IMR-90 (cell line): ENCODE measurements around the gene PPP3CB. TPM values are rescaled to one million over a fixed set of nuclear protein-coding genes. Genes with fewer than 3 reads are reported as not detected.

Source experiments
- ATAC-seq: fragments of 200-7000 bp; cut with Tn5 transposase; 2 replicates; pipeline ENCODE4 v1.9.1; 2020; ENCODE audit warnings: low read depth, mild to moderate bottlenecking, moderate library complexity
- BruUV-seq: library from RNA; stranded (reverse); fragments of 400-500 nt; replicated peaks from 2 replicates; lab custom pipeline; 2021; lab: Mats Ljungman, UMichigan
- CTCF ChIA-PET: fragments of 300-600 bp; formaldehyde crosslinking; extraction: SDS; loops from one replicate; lab custom pipeline; 2021; ENCODE audit warnings: antibody characterized with exemption; lab: Yijun Ruan, JAX
- POLR2A ChIA-PET: fragments of 300-600 bp; sonication (Branson Sonifier 250); formaldehyde crosslinking; loops from one replicate; lab custom pipeline; 2022; ENCODE audit warnings: antibody characterized with exemption; ENCODE audit not compliant: unreplicated experiment; lab: Charles Lee
- DNase-seq: peaks from one replicate; pipeline ENCODE4 v3.0.0; 2013
- H2AFZ ChIP-seq: replicated peaks from 2 replicates; pipeline ENCODE3; 2013; ENCODE audit warnings: low read length, mild to moderate bottlenecking; ENCODE audit not compliant: poor library complexity
- H2AK5ac ChIP-seq: 2 replicates; pipeline ENCODE4 v1.6.1; 2013; ENCODE audit warnings: low read depth, low read length, inconsistent platforms
- H2AK9ac ChIP-seq: replicated peaks from 2 replicates; pipeline ENCODE3; 2013; ENCODE audit warnings: mild to moderate bottlenecking, low read depth, low read length, moderate library complexity; ENCODE audit not compliant: poor library complexity
- H2BK120ac ChIP-seq: 2 replicates; pipeline ENCODE4 v1.6.1; 2013; ENCODE audit warnings: low read depth, low read length, inconsistent platforms
- H2BK15ac ChIP-seq: 3 replicates; pipeline ENCODE4 v1.6.1; 2013; ENCODE audit warnings: low read depth, low read length, inconsistent platforms
- H2BK20ac ChIP-seq: 2 replicates; pipeline ENCODE4 v1.6.1; 2013; ENCODE audit warnings: low read depth, mild to moderate bottlenecking, inconsistent platforms, low read length, moderate library complexity
- H2BK5ac ChIP-seq: 2 replicates; pipeline ENCODE4 v1.6.1; 2013; ENCODE audit warnings: mild to moderate bottlenecking, low read depth, low read length, inconsistent platforms; ENCODE audit not compliant: poor library complexity, severe bottlenecking
- H3K14ac ChIP-seq: replicated peaks from 2 replicates; pipeline ENCODE4 v1.6.1; 2013; ENCODE audit warnings: low read depth, low read length, inconsistent platforms
- H3K18ac ChIP-seq: 2 replicates; pipeline ENCODE4 v1.6.1; 2013; ENCODE audit warnings: low read depth, low read length, control low read depth
- H3K23ac ChIP-seq: 2 replicates; pipeline ENCODE4 v1.6.1; 2013; ENCODE audit warnings: low read depth, low read length, inconsistent platforms
- H3K27ac ChIP-seq: 2 replicates; pipeline ENCODE4 v1.5.1; 2013; ENCODE audit warnings: mild to moderate bottlenecking, control low read depth, low read length; ENCODE audit not compliant: insufficient read depth
- H3K27me3 ChIP-seq: 2 replicates; pipeline ENCODE4 v1.6.1; 2013; ENCODE audit warnings: low read length; ENCODE audit not compliant: control insufficient read depth, insufficient read depth
- H3K36me3 ChIP-seq: 2 replicates; pipeline ENCODE4 v1.6.1; 2013; ENCODE audit warnings: low read length, mixed read lengths; ENCODE audit not compliant: control insufficient read depth, insufficient read depth
- H3K4ac ChIP-seq: 2 replicates; pipeline ENCODE4 v1.6.1; 2013; ENCODE audit warnings: low read depth, low read length, inconsistent platforms
- H3K4me1 ChIP-seq: 2 replicates; pipeline ENCODE4 v1.6.1; 2013; ENCODE audit warnings: low read length, mixed read lengths; ENCODE audit not compliant: control insufficient read depth, insufficient read depth
- H3K4me2 ChIP-seq: 2 replicates; pipeline ENCODE4 v1.6.1; 2013; ENCODE audit warnings: low read depth, mild to moderate bottlenecking, control low read depth, low read length, moderate library complexity
- H3K4me3 ChIP-seq: 2 replicates; pipeline ENCODE4 v1.5.1; 2013; ENCODE audit warnings: low read depth, mild to moderate bottlenecking, control low read depth, low read length, moderate library complexity; ENCODE audit not compliant: insufficient read depth
- H3K56ac ChIP-seq: 2 replicates; pipeline ENCODE4 v1.6.1; 2013; ENCODE audit warnings: low read length, inconsistent platforms; ENCODE audit not compliant: insufficient read depth; ENCODE audit errors: extremely low read depth
- H3K79me1 ChIP-seq, 2 experiments: 2 replicates each; pipeline ENCODE4 v1.6.1; 2013; ENCODE audit warnings: low read length in 2 of 2, inconsistent platforms in 1 of 2, low read depth in 1 of 2
- H3K9ac ChIP-seq: 2 replicates; pipeline ENCODE4 v1.6.1; 2013; ENCODE audit warnings: low read depth, low read length, control low read depth
- H3K9me1 ChIP-seq: 2 replicates; pipeline ENCODE4 v1.6.1; 2013; ENCODE audit warnings: low read length, inconsistent platforms; ENCODE audit not compliant: insufficient read depth
- H3K9me3 ChIP-seq: 2 replicates; pipeline ENCODE4 v1.6.1; 2013; ENCODE audit warnings: low read length; ENCODE audit not compliant: control insufficient read depth, insufficient read depth
- H4K20me1 ChIP-seq: 2 replicates; pipeline ENCODE4 v1.6.1; 2013; ENCODE audit warnings: low read length, inconsistent platforms; ENCODE audit not compliant: insufficient read depth
- H4K5ac ChIP-seq: 2 replicates; pipeline ENCODE4 v1.6.1; 2013; ENCODE audit warnings: mild to moderate bottlenecking, low read depth, low read length, control low read depth
- H4K8ac ChIP-seq, 2 experiments: 2 replicates each; pipeline ENCODE4 v1.6.1; 2013; ENCODE audit warnings: low read depth in 2 of 2, low read length in 2 of 2, control low read depth in 1 of 2, inconsistent platforms in 1 of 2
- H4K91ac ChIP-seq: 2 replicates; pipeline ENCODE4 v1.6.1; 2013; ENCODE audit warnings: low read depth, low read length, inconsistent platforms; ENCODE audit not compliant: insufficient read depth
- FOS ChIP-seq: fragments of 150-350 bp; IDR thresholded peaks from 2 replicates; pipeline ENCODE4 v1.6.1; 2016; ENCODE audit warnings: low read depth, low read length
- MAFK ChIP-seq: IDR thresholded peaks from 2 replicates; pipeline ENCODE4 v1.6.1; 2012; ENCODE audit warnings: low read depth, low read length, improper control_type of control experiment
- MAZ ChIP-seq: IDR thresholded peaks from 2 replicates; pipeline ENCODE4 v1.6.1; 2012; ENCODE audit warnings: low read depth, mild to moderate bottlenecking, low read length, improper control_type of control experiment, moderate library complexity, borderline replicate concordance
- MXI1 ChIP-seq: IDR thresholded peaks from 2 replicates; pipeline ENCODE4 v1.6.1; 2012; ENCODE audit warnings: low read depth, mild to moderate bottlenecking, low read length, moderate library complexity, borderline replicate concordance
- NFE2L2 ChIP-seq: fragments of 150-350 bp; IDR thresholded peaks from 2 replicates; pipeline ENCODE4 v1.6.1; 2016; ENCODE audit warnings: low read depth, mild to moderate bottlenecking, low read length
- POLR2A ChIP-seq: IDR thresholded peaks from 2 replicates; pipeline ENCODE4 v1.6.1; 2012; ENCODE audit warnings: mild to moderate bottlenecking, low read depth, low read length
- RAD21 ChIP-seq: IDR thresholded peaks from 2 replicates; pipeline ENCODE4 v1.6.1; 2012; ENCODE audit warnings: low read length, improper control_type of control experiment
- RCOR1 ChIP-seq: IDR thresholded peaks from 2 replicates; pipeline ENCODE4 v1.6.1; 2012; ENCODE audit warnings: mild to moderate bottlenecking, low read length, improper control_type of control experiment; ENCODE audit not compliant: insufficient replicate concordance
- RFX5 ChIP-seq: IDR thresholded peaks from 2 replicates; pipeline ENCODE4 v1.8.0; 2012; ENCODE audit warnings: low read depth, mild to moderate bottlenecking, low read length, moderate library complexity
- SMC3 ChIP-seq: fragments of 150-350 bp; IDR thresholded peaks from 2 replicates; pipeline ENCODE4 v1.6.1; 2016; ENCODE audit warnings: low read depth, mild to moderate bottlenecking, antibody characterized with exemption, low read length, moderate library complexity
- WGBS, 2 experiments: methylation state at CpG; one replicate each; pipeline versions ENCODE4 v1.1.5 to v1.1.7; 2013; ENCODE audit warnings: missing lambda C conversion rate in 2 of 2; ENCODE audit not compliant: insufficient read length in 1 of 2; ENCODE audit errors: extremely low coverage in 2 of 2; 5-methylcytosine and 5-hydroxymethylcytosine counted together
- dilution Hi-C: fragments of 300-500 bp; cut with HindIII; formaldehyde crosslinking; loops from one replicate; pipeline ENCODE4 v1.14.3; 2018; ENCODE audit warnings: low sequenced_read_pairs; ENCODE audit not compliant: unreplicated experiment
- in situ Hi-C: fragments of 300-500 bp; cut with MboI; formaldehyde crosslinking; loops from 3 replicates; pipeline ENCODE4 v1.14.3; 2019; ENCODE audit warnings: low sequenced_read_pairs, inconsistent platforms, mixed read lengths
- intact Hi-C: fragments of 100-400 bp; cut with micrococcal nuclease; formaldehyde crosslinking; loops from 2 replicates; pipeline ENCODE4 v1.10.0; 2022
- polyA plus RNA-seq, 3 experiments: library from polyadenylated mRNA; depleted of rRNA; stranded (reverse); fragments of >200 nt; gene quantifications; 2 replicates each; pipeline ENCODE4 v1.2.3, GENCODE V29; 2012; ENCODE audit warnings: low replicate concordance in 1 of 3
- total RNA-seq: library from RNA; depleted of rRNA; stranded (reverse); fragments of >200 nt; gene quantifications from 2 replicates; pipeline ENCODE4 v1.2.3, GENCODE V29; 2012
- TF ChIP-seq, protein P1 (sequence below): fragments of 150-350 bp; IDR thresholded peaks from 2 replicates; pipeline ENCODE4 v1.6.1; 2016; ENCODE audit warnings: low read depth, mild to moderate bottlenecking, low read length, moderate library complexity, borderline replicate concordance

The PPP3CB gene
- total and polyA plus RNA-seq, 2 of the 4 experiments (the other 2 are of a cell fraction) = 22.9 to 36.4 TPM

GRCh38 chr10:73439605-73440312 lies 56.1 kb downstream of the PPP3CB start:
- Histone ChIP-seq H3K4me3 (no peak overlapping the region), H4K5ac (no peak overlapping the region), H3K79me1 (peaks cover 11 to 20% of the 10 kb centered on the region in 2 experiments; a peak in 3 of 4 replicates), H3K23ac (no peak overlapping the region), H3K18ac (no peak overlapping the region), H3K9me3 (no peaks in the 10 kb centered on the region), H3K4me1 (no peaks in the 10 kb centered on the region), H4K8ac (no peak overlapping the region; a peak in 1 of 4 replicates), H2BK120ac (no peak overlapping the region), H3K27me3 (no peaks in the 10 kb centered on the region), H2BK5ac (peak overlapping the region; percentile 61), H3K36me3 (peaks cover 15% of the 10 kb centered on the region), H2BK15ac (no peak overlapping the region), H4K91ac (no peak overlapping the region), H3K14ac (no peak overlapping the region; the same call in 1 of the 2 replicates), H2AFZ (no peak overlapping the region), H3K9me1 (peaks cover 11% of the 10 kb centered on the region), H3K27ac (no peak overlapping the region), H3K56ac (no peak overlapping the region), H3K4me2 (no peak overlapping the region), H2AK5ac (0 out of 2 replicates have a peak overlapping the region, but pooled peaks have one; percentile 3), H2BK20ac (no peak overlapping the region), H3K4ac (no peak overlapping the region), H2AK9ac (no peak overlapping the region), H4K20me1 (no peaks in the 10 kb centered on the region), H3K9ac (no peak overlapping the region)
- no peak for TF ChIP-seq RCOR1
- TF ChIP-seq FOS = no peak
- TF ChIP-seq SMC3 = no peak
- TF ChIP-seq NFE2L2 = no peak
- TF ChIP-seq, protein P1, sequence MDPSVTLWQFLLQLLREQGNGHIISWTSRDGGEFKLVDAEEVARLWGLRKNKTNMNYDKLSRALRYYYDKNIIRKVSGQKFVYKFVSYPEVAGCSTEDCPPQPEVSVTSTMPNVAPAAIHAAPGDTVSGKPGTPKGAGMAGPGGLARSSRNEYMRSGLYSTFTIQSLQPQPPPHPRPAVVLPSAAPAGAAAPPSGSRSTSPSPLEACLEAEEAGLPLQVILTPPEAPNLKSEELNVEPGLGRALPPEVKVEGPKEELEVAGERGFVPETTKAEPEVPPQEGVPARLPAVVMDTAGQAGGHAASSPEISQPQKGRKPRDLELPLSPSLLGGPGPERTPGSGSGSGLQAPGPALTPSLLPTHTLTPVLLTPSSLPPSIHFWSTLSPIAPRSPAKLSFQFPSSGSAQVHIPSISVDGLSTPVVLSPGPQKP = no peak
- TF ChIP-seq MAZ = no peak
- no peak for TF ChIP-seq POLR2A
- no peak for TF ChIP-seq MAFK
- no peak for TF ChIP-seq MXI1
- no peak for TF ChIP-seq RAD21
- TF ChIP-seq RFX5 = no peak
- ATAC-seq (peak; percentile 83), DNase-seq (peak; percentile 81)
- POLR2A ChIA-PET = no interaction called here
- no TSS peak for BruUV-seq
- intact Hi-C loops (no loop called here), in situ Hi-C loops (no loop called here), dilution Hi-C loops (no loop called here)
- no CpG with 5 or more reads among the region's 1 CpG for WGBS, 2 experiments
- CTCF ChIA-PET = no interaction called here
